ENCODE measurements around the gene LMAN2. TPM values are rescaled to one million over a fixed set of nuclear protein-coding genes. Genes with fewer than 3 reads are reported as not detected.

Gene LMAN2
- polyA plus RNA-seq, 2 of the 4 experiments (the other 2 are of a cell fraction) = 123 to 210 TPM

GRCh38 chr5:177313561-177314259 lies 37.8 kb downstream of the LMAN2 start:
- ChIA-PET POLR2A (no interaction called here), CTCF (interaction anchor here (1.0 to 3.5 kb wide), 7 partner anchors 10 to 200 kb away, joined by 3 to 18 read pairs (median 4); no protein-coding TSS in a partner anchor)
- peaks cover 19% of the 10 kb centered on the region; the same call in 2 of the 3 replicates for H3K4me1 ChIP-seq
- H3K4me3 ChIP-seq = no peak overlapping the region
- FAIRE-seq = no peak
- no peak for DNase-seq (ENCODE audit: low read depth in 1 of 2, low spot score in 1 of 2)
- peak overlapping the region; percentile 99; the same call in 2 of the 3 replicates for H3K4me2 ChIP-seq
- no peaks in the 10 kb centered on the region for H3K9me3 ChIP-seq
- ATAC-seq = no peak
- H3K27ac ChIP-seq = no peak overlapping the region
- WGBS (ENCODE audit: missing lambda C conversion rate) = 97% methylated on average over 15 of the region's 15 CpGs
- no peak for TF ChIP-seq CTCF (IDR thresholded peaks at IDR 0.05)
- TF ChIP-seq EHMT2 (IDR thresholded peaks at IDR 0.05; ENCODE audit: low read depth) = no peak
- TF ChIP-seq NPAS2 (CRISPR knock-in tag; IDR thresholded peaks at IDR 0.05; ENCODE audit: borderline replicate concordance) = no peak
- no peak for TF ChIP-seq RARB (CRISPR knock-in tag; IDR thresholded peaks at IDR 0.05)
- no peak for TF ChIP-seq POLR2A (IDR thresholded peaks at IDR 0.05; ENCODE audit: low read length)
- no peak for TF ChIP-seq HEYL (CRISPR knock-in tag; IDR thresholded peaks at IDR 0.05)
- TF ChIP-seq ZC3H11A (IDR thresholded peaks at IDR 0.05) = no peak

GRCh38 chr5:177312649-177313181 lies 38.8 kb downstream of the LMAN2 start:
- no peak for FAIRE-seq
- no peak for TF ChIP-seq ZC3H11A (IDR thresholded peaks at IDR 0.05)
- no peak for TF ChIP-seq MAFK (IDR thresholded peaks at IDR 0.05; ENCODE audit: partially characterized antibody)
- no peak for TF ChIP-seq HOXB5 (CRISPR knock-in tag; IDR thresholded peaks at IDR 0.05)
- TF ChIP-seq, protein P1, sequence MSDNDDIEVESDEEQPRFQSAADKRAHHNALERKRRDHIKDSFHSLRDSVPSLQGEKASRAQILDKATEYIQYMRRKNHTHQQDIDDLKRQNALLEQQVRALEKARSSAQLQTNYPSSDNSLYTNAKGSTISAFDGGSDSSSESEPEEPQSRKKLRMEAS (IDR thresholded peaks at IDR 0.05) = no peak
- no peak for TF ChIP-seq HOXB13 (CRISPR knock-in tag; IDR thresholded peaks at IDR 0.05; ENCODE audit: low read depth)
- TF ChIP-seq HOXA7 (CRISPR knock-in tag; IDR thresholded peaks at IDR 0.05) = no peak
- TF ChIP-seq PHF8 (IDR thresholded peaks at IDR 0.05; ENCODE audit: borderline replicate concordance, low read depth) = no peak
- no peak for TF ChIP-seq USF2 (IDR thresholded peaks at IDR 0.05)
- TF ChIP-seq CHD2 (IDR thresholded peaks at IDR 0.05; ENCODE audit: low read length, partially characterized antibody) = no peak
- TF ChIP-seq BCL3 (IDR thresholded peaks at IDR 0.05) = no peak
- ATAC-seq = peak; percentile 14; a peak in 5 of 6 replicates
- 2% methylated on average over 14 of the region's 19 CpGs for WGBS (ENCODE audit: missing lambda C conversion rate)
- Histone ChIP-seq H3K9me3 (no peaks in the 10 kb centered on the region), H3K4me1 (peaks cover 19% of the 10 kb centered on the region; the same call in 2 of the 3 replicates), H3K4me3 (peak overlapping the region; percentile 66), H3K27ac (peak overlapping the region; percentile 80 to 93), H3K4me2 (peak overlapping the region; percentile 99)
- peak in 1 of 2 experiments; percentile 65 for DNase-seq (ENCODE audit: low read depth in 1 of 2, low spot score in 1 of 2)
- ChIA-PET POLR2A (no interaction called here), CTCF (interaction anchor here (0.9 to 3.5 kb wide), 8 partner anchors 11 to 199 kb away, joined by 3 to 18 read pairs (median 5); partner anchors contain the start of gene LMAN2)
